HepG2 (cell line): ENCODE measurements around the gene IFRD1. TPM values are rescaled to one million over a fixed set of nuclear protein-coding genes. Genes with fewer than 3 reads are reported as not detected.

Experiments
- ATAC-seq: fragments of 200-7000 bp; cut with Tn5 transposase; 3 replicates; pipeline ENCODE4 v1.9.1; 2020; ENCODE audit warnings: mild to moderate bottlenecking, moderate library complexity
- BruUV-seq: library from RNA; stranded (reverse); fragments of 400-500 nt; replicated peaks from 2 replicates; lab custom pipeline; 2021; lab: Mats Ljungman, UMichigan
- CTCF ChIA-PET: fragments of 300-600 bp; formaldehyde crosslinking; extraction: SDS; loops from one replicate; lab custom pipeline; 2021; ENCODE audit warnings: low total read pairs, inconsistent platforms, low intra/inter-chr PET ratio; lab: Yijun Ruan, JAX
- POLR2A ChIA-PET: fragments of 350-600 bp; sonication (Branson Sonifier 250); formaldehyde crosslinking; loops from one replicate; lab custom pipeline; 2020; ENCODE audit warnings: antibody characterized with exemption, inconsistent platforms; lab: Yijun Ruan, JAX
- DNase-seq: peaks from one replicate; pipeline ENCODE4 v3.0.0-alpha.2; 2015; ENCODE audit warnings: low spot score
- FAIRE-seq: peaks from 3 replicates; lab custom pipeline; 2011; peaks lifted over from hg19 to GRCh38; lab: Jason Lieb, UNC
- H2AFZ ChIP-seq: one replicate; pipeline ENCODE4 v1.6.1; 2011; ENCODE audit warnings: low read length, inconsistent platforms
- H3K27ac ChIP-seq: fragments of 300-600 bp; 3 replicates; pipeline ENCODE4 v1.8.0; 2011; ENCODE audit warnings: mixed run types, mild to moderate bottlenecking, mixed read lengths, low read length, inconsistent platforms; ENCODE audit not compliant: insufficient read depth; ENCODE audit errors: extremely low read length
- H3K27me3 ChIP-seq, 2 experiments: fragments of 200-600 bp in 1 of 2; 2 replicates in 1 of 2; 3 replicates in 1 of 2; pipeline versions ENCODE4 v1.6.0 to v1.8.0; 2011; ENCODE audit warnings: low read length in 2 of 2, mild to moderate bottlenecking in 2 of 2, moderate library complexity in 2 of 2, inconsistent platforms in 1 of 2; ENCODE audit not compliant: insufficient read depth in 2 of 2, control insufficient read depth in 1 of 2
- H3K36me3 ChIP-seq, 2 experiments: fragments of 200-600 bp in 1 of 2; replicated peaks in 1 of 2; 2 replicates in 1 of 2; 3 replicates in 1 of 2; pipeline versions ENCODE4 v1.5.1 to v1.8.0; 2011; ENCODE audit warnings: low read length in 2 of 2, inconsistent platforms in 1 of 2; ENCODE audit not compliant: insufficient read depth in 2 of 2, control insufficient read depth in 1 of 2
- H3K4me1 ChIP-seq: 2 replicates; pipeline ENCODE4 v1.5.1; 2012; ENCODE audit warnings: low read length, inconsistent platforms; ENCODE audit not compliant: insufficient read depth
- H3K4me2 ChIP-seq: 2 replicates; pipeline ENCODE4 v1.6.0; 2011; ENCODE audit warnings: low read depth, low read length, inconsistent platforms
- H3K4me3 ChIP-seq, 3 experiments: fragments of 200-600 bp in 1 of 3; sonication (generic), shearing (Covaris generic) in 1 of 3; replicated peaks in 1 of 3; 2 replicates each; pipeline ENCODE4 v1.5.1; 2011 to 2016; ENCODE audit warnings: low read length in 3 of 3, inconsistent platforms in 2 of 3, low read depth in 2 of 3, mild to moderate bottlenecking in 2 of 3, control low read depth in 1 of 3, mixed read lengths in 1 of 3; ENCODE audit not compliant: insufficient read depth in 1 of 3
- H3K79me2 ChIP-seq: one replicate; pipeline ENCODE4 v1.6.1; 2011; ENCODE audit warnings: low read length, inconsistent platforms; ENCODE audit not compliant: insufficient read depth
- H3K9ac ChIP-seq: 2 replicates; pipeline ENCODE4 v1.6.0; 2011; ENCODE audit warnings: mild to moderate bottlenecking, low read depth, low read length, inconsistent platforms; ENCODE audit not compliant: insufficient read depth
- H3K9me3 ChIP-seq: 2 replicates; pipeline ENCODE4 v1.5.1; 2012; ENCODE audit warnings: mild to moderate bottlenecking, low read length
- H4K20me1 ChIP-seq: 2 replicates; pipeline ENCODE4 v1.6.0; 2011; ENCODE audit warnings: inconsistent platforms, mild to moderate bottlenecking, low read length, moderate library complexity; ENCODE audit not compliant: insufficient read depth
- ATF7-NPFF ChIP-seq: sonication (generic); formaldehyde crosslinking; IDR thresholded peaks from 2 replicates; pipeline ENCODE4 v1.8.1; 2023; ENCODE audit warnings: mild to moderate bottlenecking, low read depth, missing genetic modification reagents, moderate library complexity
- BCL6 ChIP-seq: IDR thresholded peaks from 2 replicates; pipeline ENCODE4 v1.6.1; 2016; ENCODE audit warnings: missing genetic modification reagents, missing compliant biosample characterization
- ELF3 ChIP-seq: IDR thresholded peaks from 2 replicates; pipeline ENCODE4 v1.6.1; 2016; ENCODE audit warnings: missing genetic modification reagents, missing compliant biosample characterization
- HOXA7 ChIP-seq: sonication (generic); formaldehyde crosslinking; IDR thresholded peaks from 2 replicates; pipeline ENCODE4 v1.8.1; 2022; ENCODE audit warnings: mild to moderate bottlenecking, missing genetic modification reagents, moderate library complexity
- JUN ChIP-seq: sonication (generic); formaldehyde crosslinking; IDR thresholded peaks from 2 replicates; pipeline ENCODE4 v1.4.0; 2020; ENCODE audit warnings: mild to moderate bottlenecking, missing genetic modification reagents
- KLF9 ChIP-seq: IDR thresholded peaks from 2 replicates; pipeline ENCODE4 v1.6.1; 2016; ENCODE audit warnings: low read depth
- PAF1 ChIP-seq: IDR thresholded peaks from 2 replicates; pipeline ENCODE4 v1.6.1; 2016; ENCODE audit warnings: missing genetic modification reagents, missing compliant biosample characterization
- PRDM10 ChIP-seq: sonication (generic); formaldehyde crosslinking; IDR thresholded peaks from 2 replicates; pipeline ENCODE4 v1.4.0; 2020; ENCODE audit warnings: low read depth, missing genetic modification reagents
- RARA ChIP-seq: IDR thresholded peaks from 2 replicates; pipeline ENCODE4 v1.6.1; 2016; ENCODE audit warnings: missing genetic modification reagents, missing compliant biosample characterization
- SYNCRIP ChIP-seq: fragments of 200-400 bp; formaldehyde crosslinking; IDR thresholded peaks from 2 replicates; pipeline ENCODE4 v1.6.1; 2018; ENCODE audit warnings: mild to moderate bottlenecking, low read depth, low read length; ENCODE audit not compliant: insufficient read depth
- ZNF329 ChIP-seq: sonication (generic); formaldehyde crosslinking; IDR thresholded peaks from 2 replicates; pipeline ENCODE4 v1.9.0; 2021; ENCODE audit warnings: low read depth, mild to moderate bottlenecking, missing genetic modification reagents
- ZNF432 ChIP-seq: sonication (generic); formaldehyde crosslinking; IDR thresholded peaks from 2 replicates; pipeline ENCODE4 v1.5.0; 2020; ENCODE audit warnings: missing genetic modification reagents, mild to moderate bottlenecking, borderline replicate concordance
- ZNF547 ChIP-seq: sonication (generic); formaldehyde crosslinking; IDR thresholded peaks from 2 replicates; pipeline ENCODE4 v1.5.1; 2020; ENCODE audit warnings: mild to moderate bottlenecking, missing genetic modification reagents
- ZNF552 ChIP-seq: sonication (generic); formaldehyde crosslinking; IDR thresholded peaks from 2 replicates; pipeline ENCODE4 v1.9.0; 2022; ENCODE audit warnings: missing genetic modification reagents, mild to moderate bottlenecking, borderline replicate concordance
- ZNF788 ChIP-seq: sonication (generic); formaldehyde crosslinking; IDR thresholded peaks from 2 replicates; pipeline ENCODE4 v1.5.0; 2020; ENCODE audit warnings: mild to moderate bottlenecking, missing genetic modification reagents, borderline replicate concordance
- ZNF790 ChIP-seq: sonication (generic); formaldehyde crosslinking; IDR thresholded peaks from 2 replicates; pipeline ENCODE4 v1.8.0; 2022; ENCODE audit warnings: missing genetic modification reagents, mild to moderate bottlenecking, borderline replicate concordance
- WGBS: methylation state at CpG from one replicate; pipeline ENCODE4 v1.1.6; 2017; ENCODE audit warnings: low lambda C conversion rate; 5-methylcytosine and 5-hydroxymethylcytosine counted together
- in situ Hi-C: cut with HindIII; loops from 2 replicates; pipeline ENCODE4 v1.10.0; 2017; ENCODE audit warnings: low pct_unique_long_range_greater_than_20kb; ENCODE audit not compliant: extremely low pct_ligation_motif_present
- intact Hi-C: fragments of 100-400 bp; cut with micrococcal nuclease; formaldehyde crosslinking; loops from one replicate; pipeline ENCODE4 v1.10.0; 2022; ENCODE audit not compliant: unreplicated experiment
- polyA plus RNA-seq, 8 experiments: library from polyadenylated mRNA; depleted of rRNA in 3 of 8; stranded (reverse) in 7 of 8; unstranded in 1 of 8; fragments of >200 nt; fragmentation: Illumina TruSeq in 4 of 8; extraction: Trizol in 4 of 8; gene quantifications; 2 replicates each; pipeline versions ENCODE4 v1.2.1 to v1.2.3, GENCODE V29; 2011 to 2016; ENCODE audit warnings: low read depth in 4 of 8, missing spikeins in 1 of 8, mixed read lengths in 1 of 8; ENCODE audit not compliant: insufficient read depth in 1 of 8
- total RNA-seq, 5 experiments: library from RNA; depleted of rRNA; stranded (reverse); fragments of >200 nt; fragmentation: Illumina TruSeq; extraction: Trizol; gene quantifications; 2 replicates each; pipeline ENCODE4 v1.2.3, GENCODE V29; 2016; ENCODE audit warnings: low read depth in 1 of 5
- TF ChIP-seq, protein P1 (sequence below): sonication (generic); formaldehyde crosslinking; IDR thresholded peaks from 2 replicates; pipeline ENCODE4 v1.8.0; 2022; ENCODE audit warnings: missing genetic modification reagents, mild to moderate bottlenecking, moderate library complexity, borderline replicate concordance

IFRD1 gene
- total and polyA plus RNA-seq, 2 of the 13 experiments (the other 11 are each of a cell fraction or from before 2014, with no cell fraction given) = 50.9 to 55.5 TPM

DNA sequence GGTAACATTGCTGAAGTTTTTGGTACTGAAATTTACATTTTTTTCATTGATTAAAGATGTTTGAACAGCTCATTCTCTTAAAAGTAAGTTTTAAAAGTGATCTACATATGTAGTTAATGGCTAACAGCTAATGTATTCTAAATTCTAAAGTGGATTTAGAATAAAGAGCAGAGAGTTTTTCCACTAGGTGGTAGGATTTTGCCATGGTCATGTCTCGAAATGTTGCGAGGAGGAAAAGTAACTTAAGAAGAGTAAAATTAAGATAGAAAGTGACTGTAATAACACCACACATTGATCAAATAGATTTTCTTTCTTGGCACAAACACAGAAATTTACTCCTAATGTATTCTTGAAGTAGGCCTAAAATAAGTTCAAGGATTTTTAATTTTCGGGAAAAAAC, 50.4 kb downstream of the IFRD1 start (continued):
- TF ChIP-seq ATF7-NPFF (no peak), PAF1 (CRISPR knock-in tag) (no peak), JUN (CRISPR knock-in tag) (no peak), PRDM10 (CRISPR knock-in tag) (no peak), ZNF432 (no peak), ELF3 (CRISPR knock-in tag) (no peak)
- TF ChIP-seq, all 625 proteins: peak for 0

- Histone ChIP-seq H3K79me2 (no peaks in the 10 kb centered on the region), H3K36me3 (no peaks in the 10 kb centered on the region), H3K9ac (no peak overlapping the region), H3K4me1 (peaks cover 21% of the 10 kb centered on the region), H3K4me3 (no peak overlapping the region), H4K20me1 (no peaks in the 10 kb centered on the region), H3K9me3 (no peaks in the 10 kb centered on the region), H3K4me2 (no peak overlapping the region), H3K27me3 (peaks cover 1 to 10% of the 10 kb centered on the region in 2 experiments; a peak in 3 of 5 replicates), H2AFZ (no peak overlapping the region), H3K27ac (no peak overlapping the region)
- 25% methylated on average over 7 of the region's 7 CpGs for WGBS
- CTCF ChIA-PET = no interaction called here
- no peak for TF ChIP-seq SYNCRIP
- TF ChIP-seq ZNF552 (CRISPR knock-in tag) = no peak
- TF ChIP-seq, protein P1, sequence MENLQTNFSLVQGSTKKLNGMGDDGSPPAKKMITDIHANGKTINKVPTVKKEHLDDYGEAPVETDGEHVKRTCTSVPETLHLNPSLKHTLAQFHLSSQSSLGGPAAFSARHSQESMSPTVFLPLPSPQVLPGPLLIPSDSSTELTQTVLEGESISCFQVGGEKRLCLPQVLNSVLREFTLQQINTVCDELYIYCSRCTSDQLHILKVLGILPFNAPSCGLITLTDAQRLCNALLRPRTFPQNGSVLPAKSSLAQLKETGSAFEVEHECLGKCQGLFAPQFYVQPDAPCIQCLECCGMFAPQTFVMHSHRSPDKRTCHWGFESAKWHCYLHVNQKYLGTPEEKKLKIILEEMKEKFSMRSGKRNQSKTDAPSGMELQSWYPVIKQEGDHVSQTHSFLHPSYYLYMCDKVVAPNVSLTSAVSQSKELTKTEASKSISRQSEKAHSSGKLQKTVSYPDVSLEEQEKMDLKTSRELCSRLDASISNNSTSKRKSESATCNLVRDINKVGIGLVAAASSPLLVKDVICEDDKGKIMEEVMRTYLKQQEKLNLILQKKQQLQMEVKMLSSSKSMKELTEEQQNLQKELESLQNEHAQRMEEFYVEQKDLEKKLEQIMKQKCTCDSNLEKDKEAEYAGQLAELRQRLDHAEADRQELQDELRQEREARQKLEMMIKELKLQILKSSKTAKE (CRISPR knock-in tag) = no peak
- peak; percentile 65 for TF ChIP-seq BCL6 (CRISPR knock-in tag)
- no peak for TF ChIP-seq KLF9 (CRISPR knock-in tag)
- TF ChIP-seq ZNF329 (CRISPR knock-in tag) = no peak
- no peak for TF ChIP-seq ZNF547 (CRISPR knock-in tag)
- no peak for TF ChIP-seq HOXA7
- TF ChIP-seq ZNF790 (CRISPR knock-in tag) = no peak
- no peak for TF ChIP-seq ZNF788 (CRISPR knock-in tag)
- TF ChIP-seq RARA (CRISPR knock-in tag) = 0 out of 2 replicates have a peak, but pooled peaks have one; percentile 9
- BruUV-seq = no TSS peak
- ATAC-seq (no peak), DNase-seq (no peak), FAIRE-seq (no peak)
- POLR2A ChIA-PET = no interaction called here
- intact Hi-C loops = no loop called here
- in situ Hi-C loops = no loop called here
Observed at GRCh38 chr7:112501801-112502503, 51.7 kb downstream of the IFRD1 start.
